LNCaP clone FGC (cell line): ENCODE data around the gene SCARB1.

Experiments used
- DNase-seq: peaks from one replicate; pipeline ENCODE4 v3.0.0-alpha.2; 2011; ENCODE audit warnings: low read depth
- H3K4me3 ChIP-seq: 2 replicates; pipeline ENCODE4 v1.5.1; 2011; ENCODE audit warnings: mild to moderate bottlenecking, low read depth, low read length, control low read depth
- CTCF ChIP-seq: IDR thresholded peaks from 2 replicates; pipeline ENCODE4 v1.5.1; 2012; ENCODE audit warnings: mild to moderate bottlenecking; ENCODE audit not compliant: control insufficient read depth, insufficient read depth; ENCODE audit errors: extremely low read depth

Gene SCARB1

GRCh38 chr12:124819525-124819924 is 44.1 kb downstream of the SCARB1 start:
- DNase-seq = no peak
- no peak overlapping the region for H3K4me3 ChIP-seq
- no peak for TF ChIP-seq CTCF

GRCh38 chr12:124819080-124819479 is 44.6 kb downstream of the SCARB1 start:
- DNase-seq = no peak
- TF ChIP-seq CTCF = no peak
- H3K4me3 ChIP-seq = no peak overlapping the region

GRCh38 chr12:124817076-124818000 is 46.3 kb downstream of the SCARB1 start:
- no peak overlapping the region for H3K4me3 ChIP-seq
- DNase-seq = no peak
- TF ChIP-seq CTCF = no peak

GRCh38 chr12:124816295-124816854 is 47.3 kb downstream of the SCARB1 start:
- no peak for TF ChIP-seq CTCF
- H3K4me3 ChIP-seq = no peak overlapping the region
- DNase-seq = no peak

GRCh38 chr12:124814741-124815613 is 48.7 kb downstream of the SCARB1 start:
- no peak for DNase-seq

GRCh38 chr12:124813782-124814181 is 49.9 kb downstream of the SCARB1 start:
- no peak for TF ChIP-seq CTCF
- DNase-seq = no peak
- no peak overlapping the region for H3K4me3 ChIP-seq

More at GRCh38 chr12:124814741-124815613, 48.7 kb downstream of the SCARB1 start:
- no peak for TF ChIP-seq CTCF
- H3K4me3 ChIP-seq = no peak overlapping the region
